Tibial artery (tissue), 4 donors: ENCODE results near the gene CPN1.
A peak's percentile ranks its signal among the peaks of the same experiment; 100 is the strongest.

Experiments
- DNase-seq, 2 donors: peaks; one replicate each; pipeline ENCODE4 v3.0.0-alpha.2; 2019
- H3K27ac ChIP-seq, 2 donors: fragments of 200-600 bp; sonication (generic) in 1 of 2; 1 replicate in 1 of 2; 2 replicates in 1 of 2; pipeline ENCODE4 v1.5.1; 2018 to 2019; ENCODE audit warnings: mild to moderate bottlenecking in 1 of 2
- H3K27me3 ChIP-seq, 2 donors: fragments of 200-600 bp; sonication (generic) in 1 of 2; one replicate each; pipeline versions ENCODE4 v1.5.1 to v1.6.0; 2016 to 2019
- H3K36me3 ChIP-seq, 3 donors: fragments of 200-600 bp; sonication (generic) in 2 of 3; one replicate each; pipeline ENCODE4 v1.5.1; 2016 to 2019; ENCODE audit warnings: mild to moderate bottlenecking in 2 of 3
- H3K4me1 ChIP-seq, 4 donors: fragments of 200-600 bp; sonication (generic) in 2 of 4; 1 replicate in 3 of 4; 2 replicates in 1 of 4; pipeline ENCODE4 v1.5.1; 2016 to 2019
- H3K4me3 ChIP-seq, 2 donors: fragments of 200-600 bp; sonication (generic) in 1 of 2; 1 replicate in 1 of 2; 2 replicates in 1 of 2; pipeline ENCODE4 v1.5.1; 2018 to 2019; ENCODE audit warnings: mild to moderate bottlenecking in 2 of 2
- H3K9me3 ChIP-seq, 3 donors: fragments of 200-600 bp; sonication (generic) in 1 of 3; one replicate each; pipeline ENCODE4 v1.5.1; 2016 to 2019
- CTCF ChIP-seq, 2 experiments: fragments of 200-600 bp in 1 of 2; fragments of 450-650 bp in 1 of 2; IDR thresholded peaks; one replicate each; pipeline ENCODE4 v1.5.1; 2017 to 2019; ENCODE audit warnings: antibody characterized with exemption in 2 of 2, mild to moderate bottlenecking in 1 of 2, moderate library complexity in 1 of 2
- intact Hi-C: fragments of 100-400 bp; cut with DNase I; formaldehyde crosslinking; loops from one replicate; pipeline ENCODE4 v1.15.0; 2023; ENCODE audit warnings: low total_unique reads

CPN1 gene

GRCh38 chr10:99995269-99995668 is 86.4 kb downstream of the CPN1 start:
- intact Hi-C loops: no loop called here
- DNase-seq: no peak
- Histone ChIP-seq H3K9me3 (no peaks in the 10 kb centered on the region), H3K4me1 (peaks cover 0 to 18% (median 5%) of the 10 kb centered on the region in 4 donors), H3K4me3 (no peak overlapping the region), H3K27me3 (no peaks in the 10 kb centered on the region), H3K27ac (no peak overlapping the region), H3K36me3 (no peaks in the 10 kb centered on the region)
- TF ChIP-seq CTCF (IDR thresholded peaks at IDR 0.05): no peak

DNA sequence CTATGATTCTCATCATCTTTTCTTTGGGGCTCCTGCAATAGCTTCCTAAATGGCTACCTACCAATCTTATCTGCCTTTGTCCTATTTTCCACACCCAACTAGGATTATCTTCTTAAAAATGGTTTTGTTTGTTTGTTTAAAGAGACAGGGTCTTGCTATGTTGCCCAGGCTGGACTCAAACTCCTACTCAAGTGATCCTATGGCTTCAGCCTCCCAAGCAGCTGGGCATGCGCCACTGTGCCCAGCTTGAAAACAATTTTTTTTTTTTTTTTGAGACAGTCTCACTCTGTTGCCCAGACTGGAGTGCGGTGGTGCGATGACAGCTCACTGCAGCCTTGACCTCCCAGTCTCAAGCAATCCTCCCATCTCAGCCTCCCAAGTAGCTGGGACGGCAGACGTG is 86.9 kb downstream of the CPN1 start:
- intact Hi-C loops: no loop called here
- H3K27me3 ChIP-seq: no peaks in the 10 kb centered on the region
- H3K4me1 ChIP-seq: peaks cover 0 to 18% (median 5%) of the 10 kb centered on the region in 4 donors
- no peaks in the 10 kb centered on the region for H3K9me3 ChIP-seq
- DNase-seq: no peak
- no peak overlapping the region for H3K4me3 ChIP-seq
- no peak overlapping the region for H3K27ac ChIP-seq
- no peak for TF ChIP-seq CTCF (IDR thresholded peaks at IDR 0.05)
- no peaks in the 10 kb centered on the region for H3K36me3 ChIP-seq

- Histone ChIP-seq H3K4me3 (no peak overlapping the region), H3K27me3 (no peaks in the 10 kb centered on the region), H3K36me3 (no peaks in the 10 kb centered on the region), H3K4me1 (peaks cover 0 to 18% (median 5%) of the 10 kb centered on the region in 4 donors), H3K27ac (no peak overlapping the region), H3K9me3 (no peaks in the 10 kb centered on the region)
- intact Hi-C loops: no loop called here
- no peak for TF ChIP-seq CTCF (IDR thresholded peaks at IDR 0.05)
- peak; percentile 76 to 83 for DNase-seq
These were observed 87.7 kb downstream of the CPN1 start for GRCh38 chr10:99993701-99994689.
